PC-3 (cell line): ENCODE measurements around the gene STX11.

Experiments used
- CTCF ChIP-seq: fragments of 300-600 bp; sonication (generic); conservative IDR thresholded peaks from 2 replicates; pipeline ENCODE4 v1.5.1; 2017; ENCODE audit warnings: antibody characterized with exemption, low read depth, mild to moderate bottlenecking, low read length
- EZH2phosphoT487 ChIP-seq: fragments of 300-600 bp; sonication (generic); IDR thresholded peaks from 2 replicates; pipeline ENCODE4 v1.6.1; 2018; ENCODE audit warnings: mild to moderate bottlenecking, antibody characterized with exemption, low read length, borderline replicate concordance

GRCh38 chr6:144127097-144127496 lies 23.2 kb upstream of the STX11 start:
- no peak for TF ChIP-seq CTCF
- TF ChIP-seq EZH2phosphoT487: no peak
